ENCODE measurements around the gene CHRFAM7A.
"Not testable (repeated sequence)": the region's sequence is repeated elsewhere in the genome, so short reads cannot be mapped to it uniquely, and the experiment has no call there.

CHRFAM7A gene

DNA sequence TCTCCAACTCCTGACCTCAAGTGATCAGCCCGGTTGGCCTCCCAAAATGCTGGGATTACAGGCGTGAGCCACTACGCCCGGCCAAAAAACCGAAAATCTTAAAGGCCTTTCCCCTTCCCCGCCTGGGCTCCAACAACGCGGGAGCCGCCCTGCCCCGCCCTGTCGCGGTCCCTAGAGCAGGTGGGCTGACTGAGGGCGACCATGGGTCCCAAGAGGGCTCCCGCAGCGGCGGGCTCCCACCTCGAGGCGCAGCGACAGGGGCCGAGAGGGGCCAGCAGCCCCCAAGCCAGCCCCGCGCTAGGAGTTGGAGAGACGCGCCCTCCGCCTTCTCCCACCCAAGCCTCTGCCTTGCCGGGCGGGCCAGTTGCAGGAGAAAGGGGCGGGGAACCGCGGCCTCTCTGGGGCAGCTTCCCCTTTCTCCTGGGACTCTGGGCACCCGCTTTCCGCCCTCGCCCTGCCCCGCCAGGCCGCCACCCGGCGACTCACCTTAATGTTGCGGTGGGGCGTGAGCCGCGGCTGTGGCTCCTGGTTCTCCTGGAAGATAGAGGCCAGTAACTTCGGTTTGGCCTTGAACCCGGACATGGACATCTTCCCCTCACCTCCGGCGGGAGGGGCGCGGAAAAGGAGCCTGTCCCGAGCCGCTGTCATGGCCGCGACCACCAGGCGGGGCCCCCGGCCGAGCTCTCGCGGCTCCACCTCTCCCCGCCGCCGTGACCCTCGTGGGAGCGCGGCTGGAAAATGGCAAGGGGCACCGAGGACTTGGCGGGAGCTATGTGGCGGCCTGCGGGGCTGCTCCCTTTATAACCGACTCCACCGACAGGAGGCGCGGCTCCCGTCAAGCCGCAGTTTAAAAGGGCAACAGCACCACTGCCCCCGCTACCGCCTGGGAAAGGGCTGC lies at the start of gene CHRFAM7A:
TSS of gene CHRFAM7A (minus strand) at position 775 of the 898 bp plus-strand sequence. CDS start 10,189 bp downstream, outside the sequence.
- not testable (repeated sequence) for DNase-seq

GRCh38 chr15:30438348-30438747 lies 45.0 kb upstream of the CHRFAM7A start:
- DNase-seq = not testable (repeated sequence)

GRCh38 chr15:30435878-30436277 lies 42.5 kb upstream of the CHRFAM7A start:
- DNase-seq = not testable (repeated sequence)

- not testable (repeated sequence) for DNase-seq
Measured at GRCh38 chr15:30420723-30421122, 27.4 kb upstream of the CHRFAM7A start.

- not testable (repeated sequence) for DNase-seq
Measured at GRCh38 chr15:30414160-30414559, 20.8 kb upstream of the CHRFAM7A start, which contains the start of gene GOLGA8R. GOLGA8R (minus strand) TSS chr15:30414260; CDS start chr15:30414162, 98 bp downstream.

GRCh38 chr15:30407636-30408035 lies 14.3 kb upstream of the CHRFAM7A start:
- not testable (repeated sequence) for DNase-seq

DNA sequence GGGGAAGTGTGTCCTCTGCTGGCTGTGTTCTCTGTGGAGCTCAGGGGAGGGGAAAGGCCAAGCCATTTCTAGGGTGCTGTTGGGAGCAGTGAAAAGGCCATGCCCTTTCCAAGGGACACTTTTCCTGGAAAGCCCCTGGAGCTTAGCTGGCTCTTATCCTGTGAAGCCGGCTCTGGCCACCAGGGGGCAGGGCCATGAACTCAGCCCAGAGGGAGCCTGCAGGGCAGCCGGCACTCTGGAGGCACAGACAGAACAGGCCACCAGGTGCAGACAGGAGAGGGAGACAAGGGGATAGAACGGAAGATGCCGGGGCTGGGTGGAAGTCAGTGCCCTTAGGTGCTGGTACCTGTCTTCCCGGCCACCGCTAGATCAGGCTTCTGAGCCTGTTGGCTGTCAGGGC lies 5.6 kb upstream of the CHRFAM7A start:
- not testable (repeated sequence) for DNase-seq

- DNase-seq = not testable (repeated sequence)
Measured at GRCh38 chr15:30393664-30393991, 288 bp upstream of the CHRFAM7A start.

- not testable (repeated sequence) for DNase-seq
Measured at GRCh38 chr15:30386318-30386887, 6.9 kb downstream of the CHRFAM7A start.

DNA sequence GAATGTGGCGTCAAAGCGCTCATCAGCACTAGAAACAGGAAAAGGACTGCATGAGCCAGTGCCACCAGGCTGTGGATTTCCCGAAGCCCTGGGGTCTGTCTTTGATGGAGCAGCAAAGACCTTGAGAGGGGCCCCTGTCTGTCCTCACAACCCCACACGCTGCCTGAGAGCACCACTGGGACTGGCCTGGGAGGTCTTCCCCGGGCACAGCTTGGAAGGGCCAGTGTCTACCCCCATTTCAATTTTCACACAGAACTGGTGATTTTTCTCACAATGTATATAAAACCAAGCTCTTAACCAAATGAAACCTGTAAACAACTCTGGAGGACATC lies 16.3 kb downstream of the CHRFAM7A start:
- DNase-seq = not testable (repeated sequence)

- DNase-seq = not testable (repeated sequence)
Measured at GRCh38 chr15:30376375-30377081, 16.8 kb downstream of the CHRFAM7A start.

GRCh38 chr15:30375872-30376271 lies 17.5 kb downstream of the CHRFAM7A start:
- not testable (repeated sequence) for DNase-seq

DNA sequence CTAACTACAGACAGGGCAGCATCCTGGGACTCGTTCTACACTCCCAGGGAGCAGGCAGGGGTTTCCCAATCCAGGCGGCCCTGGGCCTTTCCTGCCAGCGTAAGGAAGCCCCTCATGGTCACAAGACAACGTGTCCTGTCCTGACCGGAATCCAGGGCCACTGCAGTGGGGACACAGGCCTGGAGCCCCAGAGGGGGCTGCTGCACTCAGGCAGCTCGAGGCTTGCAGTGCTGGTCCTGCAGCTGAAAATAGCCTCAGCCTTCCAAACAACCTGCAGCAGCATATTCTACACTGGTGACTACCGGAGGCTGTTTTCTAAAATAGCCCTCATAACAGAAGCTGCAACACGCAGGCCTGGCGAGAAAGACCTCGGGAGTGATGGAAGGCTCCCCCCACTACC lies 18.5 kb downstream of the CHRFAM7A start:
- not testable (repeated sequence) for DNase-seq

DNA sequence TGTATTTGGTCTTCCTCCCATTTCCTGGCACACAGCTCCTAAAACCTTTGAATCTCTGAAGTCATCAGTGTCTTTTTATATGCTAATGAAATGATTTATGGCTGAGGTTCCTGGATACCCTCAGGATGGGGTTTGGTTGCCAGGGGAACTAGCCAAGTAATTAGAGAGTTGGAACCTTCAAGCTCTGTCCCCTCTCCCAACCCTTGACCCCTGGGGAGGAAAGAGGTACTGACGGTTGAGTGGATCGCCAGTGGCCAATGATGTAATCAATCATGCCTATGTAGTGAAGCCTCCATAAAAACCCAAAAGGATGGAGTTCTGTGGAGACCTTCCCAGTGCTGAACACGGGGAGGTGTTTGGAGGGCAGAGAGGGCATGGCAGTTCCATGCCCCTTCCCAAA lies 25.1 kb downstream of the CHRFAM7A start:
- DNase-seq = not testable (repeated sequence)

- DNase-seq = not testable (repeated sequence)
Measured at GRCh38 chr15:30367246-30367645, 26.1 kb downstream of the CHRFAM7A start.

DNA sequence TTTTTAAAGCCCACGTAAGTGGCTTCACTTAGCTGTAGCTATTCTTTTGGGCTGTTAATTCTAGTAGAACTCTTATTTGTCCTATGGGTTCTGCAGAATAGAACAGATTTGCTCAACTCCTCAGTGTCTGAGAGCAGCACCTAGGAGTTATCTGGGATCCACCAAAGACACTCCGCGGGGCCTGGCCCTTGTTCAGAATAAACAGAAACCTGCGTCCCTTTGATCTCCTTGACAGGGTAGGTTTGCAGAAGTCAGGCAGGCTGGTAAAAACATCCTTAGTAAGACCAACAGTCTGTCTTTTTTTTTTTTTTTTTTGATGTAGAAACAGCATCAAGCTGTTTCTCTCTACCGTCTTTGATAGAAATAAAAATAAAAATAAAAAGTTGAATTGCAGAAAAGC lies 31.9 kb downstream of the CHRFAM7A start:
- not testable (repeated sequence) for DNase-seq

GRCh38 chr15:30360990-30361389 lies 32.4 kb downstream of the CHRFAM7A start:
- not testable (repeated sequence) for DNase-seq

- DNase-seq = not testable (repeated sequence)
Measured at GRCh38 chr15:30355043-30355442, 38.3 kb downstream of the CHRFAM7A start.

- not testable (repeated sequence) for DNase-seq
Measured at GRCh38 chr15:30349803-30350202, 43.5 kb downstream of the CHRFAM7A start.

DNA sequence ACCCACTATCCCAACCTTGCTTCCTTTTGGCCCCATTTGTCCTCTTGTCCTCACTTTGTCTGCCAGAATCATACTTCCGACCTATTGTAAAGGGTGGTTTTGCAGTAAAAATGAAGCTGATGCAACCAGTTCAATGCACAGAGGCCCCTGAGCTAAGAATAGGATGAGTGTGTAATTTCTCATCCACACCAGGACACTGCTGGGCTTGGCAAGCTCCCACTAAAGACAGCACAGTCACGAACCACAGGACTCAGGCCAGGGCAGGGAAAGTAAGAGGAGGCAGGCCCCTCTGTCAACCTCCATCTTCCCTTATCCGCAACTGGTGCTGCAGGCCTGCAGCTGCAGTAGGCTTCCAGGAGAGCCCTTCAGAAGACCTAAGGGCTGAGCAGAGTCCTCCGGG lies 56.8 kb downstream of the CHRFAM7A start:
- not testable (repeated sequence) for DNase-seq

DNA sequence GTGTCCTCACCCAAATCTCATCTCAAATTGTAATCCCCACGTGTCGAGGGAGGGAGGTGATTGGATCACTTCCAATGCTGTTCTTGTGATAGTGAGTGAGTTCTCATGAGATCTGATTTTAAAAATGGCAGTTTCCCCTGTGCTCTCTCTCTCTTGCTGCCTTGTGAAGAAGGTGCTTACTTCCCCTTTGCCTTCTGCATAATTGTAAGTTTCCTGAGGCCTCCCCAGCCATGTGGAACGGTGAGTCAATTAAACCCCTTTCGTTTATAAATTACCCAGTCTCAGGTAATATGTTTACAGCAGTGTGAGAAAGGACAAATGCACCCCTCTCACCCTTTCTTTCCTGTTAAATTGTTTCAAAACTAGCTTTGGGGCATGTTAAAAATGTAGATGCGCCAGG lies 59.2 kb downstream of the CHRFAM7A start:
- DNase-seq = not testable (repeated sequence)

GRCh38 chr15:30326145-30326544 lies 67.2 kb downstream of the CHRFAM7A start:
- DNase-seq = not testable (repeated sequence)

DNA sequence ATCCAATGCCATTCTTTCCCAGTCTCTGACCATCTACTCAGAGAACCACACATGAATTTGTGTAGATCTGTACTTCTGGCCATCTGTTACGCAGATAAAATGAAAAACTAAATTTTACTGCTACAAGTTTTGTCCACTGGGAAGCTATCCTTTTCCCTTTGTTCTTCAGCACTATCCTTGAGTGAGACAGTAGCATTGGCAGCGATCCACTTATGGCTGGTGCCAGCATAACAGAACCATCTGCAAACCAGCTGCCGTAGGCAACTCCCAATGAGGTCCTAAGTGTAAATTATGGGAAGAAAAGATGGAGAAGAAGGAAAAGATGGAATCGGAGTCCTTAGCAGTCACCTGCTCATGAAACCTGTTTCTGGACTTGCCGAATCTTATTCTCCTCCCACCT lies 72.3 kb downstream of the CHRFAM7A start:
- not testable (repeated sequence) for DNase-seq

Measured in NCI-H2081 treated with DMSO at 0.1 percent for 48 hours (cell line).